SK-N-MC (cell line): ENCODE measurements around the gene SHROOM3.

Source experiments
- EZH2 ChIP-seq: fragments of 200-600 bp; sonication (generic); IDR thresholded peaks from one replicate; pipeline ENCODE4 v1.6.1; 2017; ENCODE audit warnings: antibody characterized with exemption
- POLR2AphosphoS5 ChIP-seq: IDR thresholded peaks from 2 replicates; pipeline ENCODE4 v1.6.1; 2012; ENCODE audit warnings: mild to moderate bottlenecking, low read depth, low read length, borderline replicate concordance

DNA sequence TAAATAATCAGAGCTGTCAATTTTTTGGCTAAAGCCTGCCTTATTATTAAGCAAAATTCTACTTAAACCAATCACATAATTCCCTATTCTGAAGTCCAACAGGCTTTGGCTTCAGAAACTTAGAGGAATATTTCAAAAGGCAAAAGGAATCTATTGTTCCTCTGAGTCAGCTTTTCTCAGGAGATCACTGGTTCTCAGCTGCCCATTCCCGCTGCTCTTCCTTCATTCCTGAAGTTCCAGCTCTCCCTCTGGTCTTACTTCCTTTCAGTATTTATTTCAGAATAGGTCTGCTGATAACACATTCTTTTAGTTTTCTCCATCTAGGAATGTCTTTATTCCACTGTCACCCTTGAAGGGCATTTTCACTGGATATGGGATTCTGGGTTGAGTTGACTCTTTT, 329.2 kb downstream of the SHROOM3 start:
- TF ChIP-seq POLR2AphosphoS5 = no peak
- no peak for TF ChIP-seq EZH2
